Measurements from ENCODE around the gene MTMR12.
"Not testable (repeated sequence)": the region's sequence is repeated elsewhere in the genome, so short reads cannot be mapped to it uniquely, and the experiment has no call there.

The MTMR12 gene

DNA sequence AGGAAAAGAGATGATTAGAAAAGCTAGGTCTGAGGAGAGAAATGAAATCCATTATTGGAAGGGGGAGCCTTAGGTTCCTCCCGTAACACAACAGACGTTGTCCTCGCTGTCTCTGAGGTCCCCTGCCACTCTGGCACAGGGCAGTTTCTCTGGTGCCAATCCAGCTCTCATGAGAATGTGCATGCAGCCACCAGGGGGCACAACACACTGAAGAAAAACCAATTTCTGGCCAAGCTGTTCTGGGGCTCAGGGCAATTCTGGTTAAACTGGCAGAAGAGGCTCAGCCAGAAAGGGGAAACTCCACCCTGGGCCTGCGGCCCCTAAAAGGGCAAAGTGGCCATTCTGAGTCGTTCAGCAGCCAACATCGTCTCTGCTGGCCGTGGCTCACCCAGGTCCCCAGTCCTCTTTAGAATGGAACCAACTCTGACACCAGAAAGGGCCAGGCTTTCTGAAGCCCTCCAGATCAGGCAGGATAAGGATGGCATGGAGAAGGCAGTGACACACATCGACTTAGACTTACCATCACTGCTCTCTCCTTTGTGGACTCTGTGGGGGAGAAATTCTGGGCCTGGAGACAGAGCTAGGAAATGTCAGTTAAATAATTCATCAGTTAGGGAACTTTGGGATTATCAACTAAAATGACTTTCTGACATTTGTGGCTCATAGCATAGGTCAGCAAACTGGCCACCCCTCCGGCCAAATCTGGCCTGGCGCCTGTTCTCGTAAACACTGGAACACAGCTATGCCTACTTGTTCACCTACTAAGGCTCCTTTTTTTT is 80.1 kb downstream of the MTMR12 start:
- H3K4me1 ChIP-seq (ENCODE audit: control insufficient read depth, insufficient read depth, low read length) = no peaks in the 10 kb centered on the region
- peak overlapping the region; percentile 33 for H3K27ac ChIP-seq (ENCODE audit: low read depth, low read length)
- peaks cover 6% of the 10 kb centered on the region for H3K36me3 ChIP-seq (ENCODE audit: control insufficient read depth, insufficient read depth, low read length)
- H3K9ac ChIP-seq (ENCODE audit: low read length) = no peak overlapping the region
- no peak overlapping the region for H3K4me3 ChIP-seq (ENCODE audit: low read length)
- H3K27me3 ChIP-seq (ENCODE audit: control insufficient read depth, insufficient read depth, low read length) = no peaks in the 10 kb centered on the region

DNA sequence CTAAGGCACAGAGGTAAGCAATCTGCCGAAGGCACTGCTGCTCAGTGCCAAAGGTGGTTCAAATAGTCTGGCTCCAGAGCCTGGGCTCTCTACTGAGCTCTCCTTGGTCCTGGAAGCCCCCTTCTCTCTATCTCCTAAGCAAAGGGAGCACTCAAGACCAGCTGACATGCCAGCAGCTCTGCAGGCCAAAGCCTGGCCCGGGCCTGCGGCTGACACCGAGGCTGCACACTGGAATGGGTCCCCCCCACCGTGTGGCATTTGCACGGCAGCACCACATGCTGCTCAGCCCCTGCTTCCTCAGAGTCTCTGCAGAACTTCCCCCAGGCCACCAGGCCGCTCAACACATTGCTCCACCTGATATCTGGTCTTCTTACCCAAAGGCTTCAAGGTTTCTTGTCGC is 80.8 kb downstream of the MTMR12 start:
- Histone ChIP-seq H3K9ac (ENCODE audit: low read length) (no peak overlapping the region), H3K27ac (ENCODE audit: low read depth, low read length) (peak overlapping the region; percentile 21), H3K4me3 (ENCODE audit: low read length) (no peak overlapping the region), H3K36me3 (ENCODE audit: control insufficient read depth, insufficient read depth, low read length) (peaks cover 6% of the 10 kb centered on the region), H3K4me1 (ENCODE audit: control insufficient read depth, insufficient read depth, low read length) (no peaks in the 10 kb centered on the region), H3K27me3 (ENCODE audit: control insufficient read depth, insufficient read depth, low read length) (no peaks in the 10 kb centered on the region)

DNA sequence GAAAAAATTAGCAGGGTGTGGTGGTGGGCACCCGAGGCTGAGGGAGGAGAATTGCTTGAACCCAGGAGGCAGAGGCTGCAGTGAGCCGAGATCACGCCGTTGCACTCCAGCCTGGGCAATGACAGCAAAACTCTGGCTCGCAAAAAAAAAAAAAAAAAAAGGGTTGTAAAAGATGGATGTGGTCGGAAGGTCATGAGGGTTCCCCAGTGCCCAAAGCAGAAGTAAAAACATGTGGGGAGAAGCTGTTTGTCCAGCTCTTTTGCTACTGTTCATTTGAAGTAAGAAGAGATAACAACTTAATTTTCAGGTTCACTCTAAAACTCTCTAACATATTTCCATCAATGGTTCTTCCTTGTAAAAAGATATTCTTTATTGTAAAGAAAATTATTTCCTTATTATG is 81.5 kb downstream of the MTMR12 start:
- H3K27me3 ChIP-seq (ENCODE audit: control insufficient read depth, insufficient read depth, low read length) = no peaks in the 10 kb centered on the region

DNA sequence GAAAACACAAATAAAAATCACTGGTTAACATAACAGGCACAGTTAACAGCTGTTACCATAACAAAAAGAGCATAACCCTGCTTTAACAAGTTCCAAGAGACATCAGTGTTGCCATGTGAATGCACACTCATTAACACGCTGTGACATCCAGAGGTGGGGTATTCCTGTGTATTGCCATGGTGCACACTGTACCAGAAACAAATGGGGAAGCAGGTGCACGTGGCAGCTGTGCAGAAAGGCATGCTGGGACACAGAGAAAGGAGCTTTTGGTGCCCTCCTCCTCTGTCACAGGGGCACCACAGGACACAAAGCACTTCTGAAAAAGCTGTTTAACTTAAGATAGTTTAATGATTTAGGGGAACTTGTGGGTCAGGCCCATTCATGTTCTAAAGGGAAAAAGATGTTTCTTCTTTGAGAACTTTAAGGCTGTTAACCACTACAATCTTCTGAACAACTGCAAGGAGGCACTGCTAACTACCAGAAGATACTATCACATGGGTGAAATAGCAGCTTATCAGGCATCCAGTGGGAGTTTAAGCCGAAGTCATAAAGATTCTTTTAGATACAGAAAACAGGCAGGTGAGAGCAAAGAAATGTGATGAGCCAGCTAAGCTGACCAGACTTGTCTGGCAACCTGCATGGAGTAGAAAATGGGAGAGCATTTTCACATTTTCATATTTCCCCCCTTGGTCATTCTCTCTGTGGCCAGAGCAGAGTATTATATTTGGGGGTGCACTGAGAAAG is 82.2 kb downstream of the MTMR12 start:
- H3K9ac ChIP-seq (ENCODE audit: low read length) = no peak overlapping the region
- peaks cover 6% of the 10 kb centered on the region for H3K36me3 ChIP-seq (ENCODE audit: control insufficient read depth, insufficient read depth, low read length)
- H3K27ac ChIP-seq (ENCODE audit: low read depth, low read length) = no peak overlapping the region
- peaks cover 3% of the 10 kb centered on the region for H3K4me1 ChIP-seq (ENCODE audit: control insufficient read depth, insufficient read depth, low read length)
- H3K27me3 ChIP-seq (ENCODE audit: control insufficient read depth, insufficient read depth, low read length) = no peaks in the 10 kb centered on the region
- H3K4me3 ChIP-seq (ENCODE audit: low read length) = no peak overlapping the region

More for the DNA sequence above, 81.5 kb downstream of the MTMR12 start:
- Histone ChIP-seq H3K4me3 (ENCODE audit: low read length) (no peak overlapping the region), H3K4me1 (ENCODE audit: control insufficient read depth, insufficient read depth, low read length) (no peaks in the 10 kb centered on the region), H3K36me3 (ENCODE audit: control insufficient read depth, insufficient read depth, low read length) (peaks cover 6% of the 10 kb centered on the region), H3K9ac (ENCODE audit: low read length) (no peak overlapping the region), H3K27ac (ENCODE audit: low read depth, low read length) (no peak overlapping the region)

DNA sequence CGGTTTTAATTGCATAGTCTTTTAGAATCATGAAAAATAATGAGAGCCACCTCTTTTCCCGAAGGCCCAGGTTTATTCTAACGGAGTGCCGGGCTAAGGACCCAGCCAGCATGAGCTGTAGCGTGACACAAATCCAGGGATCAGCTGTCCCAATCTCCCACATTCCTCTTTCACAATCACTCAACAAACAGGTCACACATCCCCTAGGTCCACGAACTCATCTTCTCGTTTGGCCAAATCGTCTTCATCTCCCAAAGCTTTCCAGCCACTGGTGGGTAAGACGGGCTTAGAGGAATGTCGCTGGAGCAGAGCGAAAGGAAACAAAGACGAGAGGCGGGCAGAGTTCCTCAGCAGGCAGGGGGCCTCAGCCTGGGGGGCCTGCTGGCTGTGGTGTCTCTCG is 83.2 kb downstream of the MTMR12 start:
- no peak overlapping the region for H3K27ac ChIP-seq (ENCODE audit: low read depth, low read length)
- H3K4me3 ChIP-seq (ENCODE audit: low read length) = no peak overlapping the region
- H3K4me1 ChIP-seq (ENCODE audit: control insufficient read depth, insufficient read depth, low read length) = peaks cover 4% of the 10 kb centered on the region
- H3K36me3 ChIP-seq (ENCODE audit: control insufficient read depth, insufficient read depth, low read length) = peaks cover 6% of the 10 kb centered on the region
- no peak overlapping the region for H3K9ac ChIP-seq (ENCODE audit: low read length)
- no peaks in the 10 kb centered on the region for H3K27me3 ChIP-seq (ENCODE audit: control insufficient read depth, insufficient read depth, low read length)

DNA sequence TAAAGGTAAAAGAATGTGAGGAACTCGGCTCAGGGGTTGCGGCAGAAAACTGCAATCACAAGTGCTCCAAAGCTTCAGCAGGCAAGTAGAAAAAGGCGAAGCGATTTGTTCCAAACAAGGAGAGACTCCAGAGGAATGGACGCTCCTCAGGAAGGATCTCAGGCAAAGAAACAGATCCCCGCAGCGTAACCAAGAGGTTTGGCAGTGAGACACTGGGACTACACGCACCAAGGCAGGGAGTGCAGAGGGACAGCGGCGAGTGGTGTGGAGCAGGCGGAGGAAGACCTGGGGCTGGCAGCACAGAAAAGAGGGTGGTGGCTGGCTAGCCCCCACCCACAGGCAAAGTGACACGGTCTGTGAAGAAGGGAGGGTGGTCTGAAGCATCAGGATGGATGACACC is 83.9 kb downstream of the MTMR12 start:
- Histone ChIP-seq H3K27me3 (ENCODE audit: control insufficient read depth, insufficient read depth, low read length) (no peaks in the 10 kb centered on the region), H3K36me3 (ENCODE audit: control insufficient read depth, insufficient read depth, low read length) (peaks cover 3% of the 10 kb centered on the region), H3K9ac (ENCODE audit: low read length) (no peak overlapping the region), H3K4me3 (ENCODE audit: low read length) (no peak overlapping the region), H3K27ac (ENCODE audit: low read depth, low read length) (no peak overlapping the region), H3K4me1 (ENCODE audit: control insufficient read depth, insufficient read depth, low read length) (peaks cover 11% of the 10 kb centered on the region)

DNA sequence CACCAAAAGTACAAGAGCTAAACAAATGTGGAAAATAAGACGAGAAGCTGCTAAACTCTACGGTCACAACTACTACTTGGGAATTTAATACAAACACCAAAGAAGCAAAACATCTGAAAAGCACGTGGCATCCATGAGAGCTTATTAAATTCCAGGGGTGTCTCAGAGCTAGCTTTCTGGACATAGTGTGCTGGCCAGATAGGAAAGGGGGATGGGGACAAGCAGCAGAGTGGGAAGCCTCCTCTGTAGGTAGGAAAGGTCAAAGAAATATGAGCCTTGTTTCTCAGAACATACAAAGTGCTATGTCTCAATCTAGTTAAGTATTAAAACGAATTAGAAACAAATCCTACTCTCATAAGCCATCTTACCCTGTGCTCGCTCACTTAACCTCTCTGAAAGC is 87.3 kb downstream of the MTMR12 start:
- Histone ChIP-seq H3K4me3 (ENCODE audit: low read length) (no peak overlapping the region), H3K27ac (ENCODE audit: low read depth, low read length) (peak overlapping the region; percentile 73), H3K9ac (ENCODE audit: low read length) (no peak overlapping the region), H3K36me3 (ENCODE audit: control insufficient read depth, insufficient read depth, low read length) (peaks cover 3% of the 10 kb centered on the region), H3K27me3 (ENCODE audit: control insufficient read depth, insufficient read depth, low read length) (no peaks in the 10 kb centered on the region), H3K4me1 (ENCODE audit: control insufficient read depth, insufficient read depth, low read length) (peaks cover 11% of the 10 kb centered on the region)

DNA sequence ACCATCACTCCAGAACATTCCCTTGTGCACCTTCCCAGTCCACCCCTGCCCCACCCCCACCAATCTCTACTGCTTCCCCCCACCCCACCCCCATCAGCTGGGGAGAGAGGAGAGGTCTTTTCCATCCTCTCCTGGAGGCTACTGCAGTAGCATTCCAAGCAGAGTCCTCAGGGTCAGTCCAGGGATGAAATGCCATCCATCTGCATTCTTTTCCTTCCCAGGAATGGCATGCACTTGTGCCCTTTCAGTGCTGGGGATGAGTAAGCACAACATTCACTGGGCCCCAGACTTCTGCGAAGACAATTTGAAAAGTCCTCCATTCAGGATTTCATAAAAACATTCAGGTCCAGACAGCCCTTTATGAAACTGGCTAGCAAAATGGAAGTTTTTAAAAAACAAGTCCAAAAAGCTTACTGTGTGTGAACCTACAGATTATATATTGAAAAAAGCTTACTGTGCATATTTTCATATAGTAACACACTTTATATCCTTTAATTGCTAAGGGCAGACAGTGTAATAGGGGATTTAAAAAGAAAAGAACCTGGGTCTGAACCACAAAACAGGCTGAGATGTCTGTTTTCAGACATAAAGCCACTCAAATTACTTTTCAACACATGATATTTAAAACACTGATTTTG is 88.6 kb downstream of the MTMR12 start:
- H3K4me1 ChIP-seq (ENCODE audit: control insufficient read depth, insufficient read depth, low read length) = peaks cover 11% of the 10 kb centered on the region
- no peaks in the 10 kb centered on the region for H3K27me3 ChIP-seq (ENCODE audit: control insufficient read depth, insufficient read depth, low read length)
- H3K36me3 ChIP-seq (ENCODE audit: control insufficient read depth, insufficient read depth, low read length) = peaks cover 3% of the 10 kb centered on the region
- H3K9ac ChIP-seq (ENCODE audit: low read length) = no peak overlapping the region
- peak overlapping the region; percentile 73 for H3K27ac ChIP-seq (ENCODE audit: low read depth, low read length)
- no peak overlapping the region for H3K4me3 ChIP-seq (ENCODE audit: low read length)

DNA sequence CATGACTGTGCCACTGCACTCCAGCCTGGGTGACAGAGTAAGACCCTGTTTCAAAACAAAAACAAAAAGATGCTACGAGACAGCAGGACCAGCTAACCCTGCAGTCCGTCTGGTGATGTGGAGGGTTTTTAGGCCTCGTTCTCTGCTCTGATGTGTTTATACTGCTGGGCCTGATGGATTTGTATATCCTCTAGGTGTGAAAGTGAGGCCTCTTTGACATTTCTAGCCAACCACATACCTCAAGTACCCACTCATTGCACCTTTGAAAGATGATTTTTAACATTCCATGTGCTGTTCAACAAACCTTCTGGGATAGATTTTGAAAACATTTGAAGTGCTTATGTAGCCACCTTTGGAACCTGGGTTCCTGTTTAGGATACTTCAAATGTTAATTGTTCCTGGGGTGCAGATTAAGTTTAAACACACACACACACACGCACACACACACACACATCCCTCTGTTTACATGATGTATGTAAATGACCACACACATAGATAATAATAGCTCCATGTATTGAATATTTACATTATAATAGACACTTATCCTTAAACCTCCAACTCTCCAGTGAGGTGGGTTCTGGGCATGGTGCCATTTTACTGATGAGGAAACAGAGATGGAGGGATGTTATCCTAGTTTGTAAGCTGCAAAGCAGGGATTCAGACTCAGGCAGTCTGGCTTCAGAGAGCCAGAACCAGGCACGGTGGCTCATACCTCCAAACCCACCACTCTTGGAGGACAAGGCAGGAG is 89.8 kb downstream of the MTMR12 start:
- Histone ChIP-seq H3K4me3 (ENCODE audit: low read length) (no peak overlapping the region), H3K36me3 (ENCODE audit: control insufficient read depth, insufficient read depth, low read length) (no peaks in the 10 kb centered on the region), H3K9ac (ENCODE audit: low read length) (no peak overlapping the region), H3K27ac (ENCODE audit: low read depth, low read length) (no peak overlapping the region), H3K4me1 (ENCODE audit: control insufficient read depth, insufficient read depth, low read length) (peaks cover 15% of the 10 kb centered on the region), H3K27me3 (ENCODE audit: control insufficient read depth, insufficient read depth, low read length) (no peaks in the 10 kb centered on the region)

DNA sequence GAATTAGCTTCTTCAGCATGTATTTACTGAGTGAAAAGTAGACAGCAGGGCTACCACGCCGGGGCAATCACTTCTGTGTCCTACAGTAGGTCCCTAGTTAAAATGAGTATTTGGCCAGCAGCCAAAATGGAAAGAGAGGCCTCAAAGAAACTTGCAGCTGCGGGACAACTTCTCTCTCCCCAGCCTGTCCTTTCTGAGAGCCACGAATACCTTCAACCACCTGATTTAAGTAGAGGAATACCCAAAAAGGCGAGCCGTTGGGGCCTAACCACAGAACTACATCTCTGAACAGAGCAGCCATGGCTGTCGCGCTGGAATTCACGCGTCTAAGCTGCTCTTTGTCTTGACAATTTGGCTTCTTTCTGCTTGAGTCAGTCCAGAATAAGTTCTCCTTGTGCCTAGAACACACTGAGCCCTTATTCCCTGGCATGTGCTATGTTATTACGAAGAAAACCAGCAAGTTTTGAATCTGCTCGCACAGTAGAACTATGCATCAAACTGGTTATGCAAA is 94.8 kb downstream of the MTMR12 start:
- Histone ChIP-seq H3K4me1 (ENCODE audit: control insufficient read depth, insufficient read depth, low read length) (peaks cover 5% of the 10 kb centered on the region), H3K36me3 (ENCODE audit: control insufficient read depth, insufficient read depth, low read length) (no peaks in the 10 kb centered on the region), H3K27ac (ENCODE audit: low read depth, low read length) (peak overlapping the region; percentile 82), H3K4me3 (ENCODE audit: low read length) (no peak overlapping the region), H3K9ac (ENCODE audit: low read length) (no peak overlapping the region), H3K27me3 (ENCODE audit: control insufficient read depth, insufficient read depth, low read length) (no peaks in the 10 kb centered on the region)

DNA sequence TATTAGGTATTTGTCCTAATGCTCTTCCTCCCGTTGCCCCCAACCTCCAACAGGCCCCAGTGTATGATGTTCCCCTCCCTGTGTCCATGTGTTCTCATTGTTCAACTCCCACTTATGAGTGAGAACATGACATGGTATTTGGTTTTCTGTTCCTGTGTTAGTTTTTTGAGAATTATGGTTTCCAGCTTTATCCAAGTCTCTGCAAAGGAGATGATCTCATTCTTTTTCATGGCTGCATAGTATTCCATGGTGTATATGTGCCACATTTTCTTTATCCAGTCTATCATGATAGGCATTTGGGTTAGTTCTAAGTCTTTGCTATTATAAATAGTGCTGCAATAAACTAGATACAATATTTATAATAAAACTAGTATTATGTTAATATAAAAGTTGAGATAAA is 98.4 kb downstream of the MTMR12 start:
- H3K36me3 ChIP-seq (ENCODE audit: control insufficient read depth, insufficient read depth, low read length); H3K27me3 ChIP-seq (ENCODE audit: control insufficient read depth, insufficient read depth, low read length); H3K9ac ChIP-seq (ENCODE audit: low read length); H3K4me3 ChIP-seq (ENCODE audit: low read length); H3K27ac ChIP-seq (ENCODE audit: low read depth, low read length); H3K4me1 ChIP-seq (ENCODE audit: control insufficient read depth, insufficient read depth, low read length): not testable (repeated sequence)

DNA sequence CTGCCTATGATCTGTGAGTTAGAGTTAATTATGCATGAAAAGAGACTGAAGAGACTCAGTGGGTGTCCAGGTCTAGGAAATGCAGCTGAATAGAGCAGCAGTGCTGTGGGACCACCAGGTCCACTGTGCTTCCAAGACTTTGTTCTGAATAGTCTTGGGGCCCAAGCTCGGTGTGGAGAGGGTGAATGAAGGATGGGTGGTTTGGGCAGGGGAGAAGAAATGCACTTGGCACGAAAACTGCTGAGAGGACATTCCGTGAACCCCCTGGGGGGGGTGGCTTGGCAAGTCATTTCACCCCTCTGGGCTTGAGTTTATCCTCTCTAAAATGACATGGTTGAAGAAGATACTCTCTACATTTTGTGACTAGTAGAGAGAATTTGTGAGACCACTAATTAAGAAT is 102.6 kb downstream of the MTMR12 start:
- Histone ChIP-seq H3K4me3 (ENCODE audit: low read length) (no peak overlapping the region), H3K9ac (ENCODE audit: low read length) (no peak overlapping the region), H3K27ac (ENCODE audit: low read depth, low read length) (no peak overlapping the region), H3K27me3 (ENCODE audit: control insufficient read depth, insufficient read depth, low read length) (no peaks in the 10 kb centered on the region), H3K36me3 (ENCODE audit: control insufficient read depth, insufficient read depth, low read length) (no peaks in the 10 kb centered on the region), H3K4me1 (ENCODE audit: control insufficient read depth, insufficient read depth, low read length) (no peaks in the 10 kb centered on the region)

Data from rectal smooth muscle tissue (tissue), 1 donor.